HG02763 (cell line): ENCODE measurements around the gene SEC14L2.

Experiments
- ATAC-seq: cut with Tn5 transposase; IDR thresholded peaks from one replicate; pipeline ENCODE4 v1.9.1; 2021; ENCODE audit warnings: mild to moderate bottlenecking, moderate library complexity; ENCODE audit not compliant: unreplicated experiment

The SEC14L2 gene

DNA sequence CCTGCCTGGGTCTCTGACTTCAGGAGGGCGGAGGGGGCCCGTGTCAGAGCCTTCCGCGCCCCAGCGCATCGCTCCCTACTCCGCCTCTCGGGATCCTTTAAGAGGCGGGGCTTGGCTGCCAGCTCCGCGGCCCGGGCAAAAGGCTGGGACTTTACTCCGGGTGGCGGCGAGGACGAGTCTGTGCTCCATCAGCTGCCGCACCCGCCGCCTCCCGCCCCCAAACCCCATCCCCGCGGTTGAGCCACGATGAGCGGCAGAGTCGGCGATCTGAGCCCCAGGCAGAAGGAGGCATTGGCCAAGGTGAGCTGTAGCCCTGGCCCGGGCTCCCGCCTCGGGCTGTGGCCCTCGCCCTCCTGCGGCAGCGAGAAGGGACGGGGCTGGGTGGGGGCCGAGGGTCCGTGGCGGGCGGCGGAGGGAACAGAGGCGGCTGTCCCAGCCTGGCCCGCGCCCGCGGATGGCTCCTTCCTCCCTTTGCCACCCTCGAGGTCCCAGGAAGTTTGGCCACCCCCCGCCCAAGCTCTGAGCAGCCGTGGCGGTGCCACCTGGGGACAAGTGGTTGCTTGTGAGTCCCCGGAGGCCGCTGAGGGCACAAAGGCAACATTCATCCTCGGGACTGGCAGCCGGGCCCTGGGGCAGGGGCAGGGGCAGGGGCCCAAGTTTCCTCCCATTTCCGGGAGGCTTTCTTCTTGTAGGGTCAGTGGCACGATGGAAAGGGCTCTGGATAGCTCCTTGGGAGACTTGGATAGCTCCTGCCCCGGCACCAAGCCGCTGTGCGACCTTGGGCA is at the start of gene SEC14L2:
SEC14L2 (plus strand) TSS at position 148 of the 785 bp plus-strand sequence; CDS start at position 247, 99 bp downstream.
- ATAC-seq, result no peak

GRCh38 chr22:30347255-30347892 is 49.4 kb upstream of the SEC14L2 start:
- ATAC-seq, result no peak

- ATAC-seq, result no peak
Observed at GRCh38 chr22:30348404-30348803, 48.4 kb upstream of the SEC14L2 start.

DNA sequence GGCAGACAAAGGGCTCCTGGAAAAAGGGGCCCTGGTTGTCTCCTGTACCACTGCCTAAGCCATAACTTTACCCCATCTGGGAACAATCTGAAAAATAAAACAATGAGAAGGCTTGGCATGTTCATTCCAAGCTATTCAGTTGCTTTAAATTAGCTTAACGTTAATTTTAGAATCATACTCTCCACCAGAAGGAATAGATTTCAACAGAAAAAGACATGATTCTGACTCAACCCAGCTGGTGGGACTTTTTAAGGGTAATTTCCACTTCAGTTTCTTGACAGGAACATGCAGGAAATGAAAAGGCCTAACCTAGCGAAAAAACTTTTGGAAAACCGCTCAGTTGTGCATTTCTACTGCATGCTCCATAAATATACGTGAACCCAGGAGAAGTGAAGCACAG is 48.0 kb upstream of the SEC14L2 start:
- no peak for ATAC-seq

- ATAC-seq, result no peak
Observed at GRCh38 chr22:30351226-30351625, 45.6 kb upstream of the SEC14L2 start.

DNA sequence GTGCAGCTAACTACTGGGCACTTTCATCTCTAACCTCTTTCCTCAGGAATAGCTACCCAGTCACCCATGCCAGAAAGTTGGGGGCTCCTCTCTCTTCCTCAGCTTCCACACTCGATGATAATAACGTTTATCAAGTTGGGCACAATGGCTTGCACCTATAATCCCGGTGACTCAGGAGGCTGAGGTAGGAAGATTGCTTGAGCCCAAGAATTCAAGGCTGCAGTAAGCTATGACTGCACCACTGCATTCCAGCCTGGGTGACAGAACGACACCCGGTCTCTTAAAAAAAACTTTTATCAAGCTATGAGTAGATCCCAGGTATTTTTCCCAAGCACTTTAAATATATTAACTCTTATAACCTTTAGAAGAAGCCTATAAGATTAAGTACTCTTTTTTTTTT is 42.2 kb upstream of the SEC14L2 start:
- no peak for ATAC-seq

DNA sequence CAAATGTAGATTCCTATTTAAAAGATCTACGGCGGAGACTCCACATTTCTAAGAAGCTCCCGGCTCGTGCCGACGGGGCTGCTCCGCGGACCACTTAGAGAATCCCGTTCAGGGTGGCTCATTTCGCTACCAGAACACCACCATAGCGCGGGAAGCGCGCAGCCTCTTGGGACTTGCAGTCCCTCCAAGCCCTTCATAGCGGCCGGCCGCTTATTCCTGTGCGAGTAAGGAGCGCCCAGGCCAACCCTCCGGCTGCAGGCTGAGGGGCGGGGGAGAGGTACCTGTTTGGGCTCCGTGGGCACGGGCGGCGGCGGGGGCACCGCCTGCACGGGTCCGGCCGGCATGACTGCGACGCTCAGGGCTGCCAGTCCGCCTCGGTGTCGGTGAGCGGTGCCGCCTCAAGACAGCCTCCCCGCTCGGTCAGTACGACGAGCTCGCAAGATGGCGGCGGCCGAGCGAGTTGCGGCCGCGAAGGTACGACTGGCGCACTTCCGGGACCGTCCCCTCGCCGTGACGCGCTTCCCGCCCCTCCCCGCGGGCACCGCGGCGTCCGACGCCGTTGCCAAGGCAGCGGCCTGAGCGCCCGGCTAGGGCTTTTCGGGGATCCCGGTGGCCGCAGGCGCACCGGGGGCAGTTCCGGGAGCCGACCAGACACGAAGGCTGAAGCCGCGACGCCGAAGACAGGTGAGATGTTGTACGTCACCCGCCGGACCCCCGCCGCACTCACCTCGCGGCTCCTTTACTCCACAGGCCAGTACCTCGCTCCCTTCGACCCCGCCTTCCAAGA is 40.2 kb upstream of the SEC14L2 start, which contains the start of the genes CCDC157 and SF3A1:
CCDC157 (plus strand) TSS at position 559 of the 787 bp plus-strand sequence. CDS start 8,994 bp downstream, outside the sequence.
SF3A1 (minus strand) TSS at position 446 of the 787 bp plus-strand sequence; CDS start at position 344, 102 bp downstream.
- peak; percentile 92 for ATAC-seq

DNA sequence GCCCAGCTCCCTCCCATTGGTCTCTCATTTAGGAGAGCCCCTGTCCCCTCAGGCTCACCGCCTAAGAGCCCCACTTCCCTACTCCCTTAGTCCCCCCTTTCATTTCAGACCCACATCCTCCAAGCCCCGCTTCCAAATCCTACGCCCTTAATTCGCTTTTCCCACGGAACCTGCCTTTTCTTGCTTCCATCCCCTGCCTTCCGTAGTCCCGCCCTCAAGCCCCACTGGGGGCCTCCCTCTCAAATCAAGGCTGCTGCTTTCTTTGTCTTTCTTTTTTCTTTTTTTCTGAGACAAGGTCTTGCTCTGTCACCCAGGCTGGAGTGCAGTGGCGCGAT is 39.6 kb upstream of the SEC14L2 start:
- ATAC-seq, result no peak

- ATAC-seq, result no peak
Observed at GRCh38 chr22:30357650-30358215, 39.1 kb upstream of the SEC14L2 start.

GRCh38 chr22:30358541-30358940 is 38.3 kb upstream of the SEC14L2 start:
- no peak for ATAC-seq

DNA sequence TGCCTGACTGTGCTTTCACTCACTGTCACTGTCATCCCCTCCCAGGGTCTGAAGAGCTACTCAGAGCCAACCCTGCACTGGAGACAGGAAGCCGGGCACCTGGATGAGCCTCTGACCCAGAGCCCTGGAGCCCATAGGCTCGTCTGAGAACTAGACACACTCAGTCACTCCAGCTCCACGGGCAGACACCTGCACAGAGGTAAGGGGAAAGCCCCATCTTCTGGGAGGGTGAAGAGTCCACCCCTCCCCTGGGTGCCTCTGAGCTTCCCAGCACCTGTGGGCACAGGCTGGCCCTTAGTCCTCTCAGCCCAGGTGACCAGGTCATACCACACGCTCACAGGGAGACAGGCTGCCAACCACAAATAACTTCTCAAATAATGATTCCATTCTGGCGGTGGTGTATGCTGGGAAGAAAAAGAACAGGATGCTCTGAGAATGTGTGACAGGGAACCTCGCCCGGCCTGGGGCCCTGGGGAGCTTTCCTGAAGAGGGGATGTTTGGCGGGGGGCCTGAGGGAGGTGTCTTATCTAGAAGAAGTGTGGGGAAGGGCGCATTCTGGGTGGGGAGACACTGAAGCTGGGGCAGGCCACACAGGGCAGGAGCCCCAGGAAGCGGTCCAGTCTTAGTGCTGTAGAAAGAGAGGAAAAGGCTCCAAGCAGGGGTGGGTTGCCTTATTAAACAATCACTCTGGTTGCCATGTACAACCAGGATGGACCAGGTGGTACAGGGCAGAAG is 34.7 kb upstream of the SEC14L2 start:
- no peak for ATAC-seq

DNA sequence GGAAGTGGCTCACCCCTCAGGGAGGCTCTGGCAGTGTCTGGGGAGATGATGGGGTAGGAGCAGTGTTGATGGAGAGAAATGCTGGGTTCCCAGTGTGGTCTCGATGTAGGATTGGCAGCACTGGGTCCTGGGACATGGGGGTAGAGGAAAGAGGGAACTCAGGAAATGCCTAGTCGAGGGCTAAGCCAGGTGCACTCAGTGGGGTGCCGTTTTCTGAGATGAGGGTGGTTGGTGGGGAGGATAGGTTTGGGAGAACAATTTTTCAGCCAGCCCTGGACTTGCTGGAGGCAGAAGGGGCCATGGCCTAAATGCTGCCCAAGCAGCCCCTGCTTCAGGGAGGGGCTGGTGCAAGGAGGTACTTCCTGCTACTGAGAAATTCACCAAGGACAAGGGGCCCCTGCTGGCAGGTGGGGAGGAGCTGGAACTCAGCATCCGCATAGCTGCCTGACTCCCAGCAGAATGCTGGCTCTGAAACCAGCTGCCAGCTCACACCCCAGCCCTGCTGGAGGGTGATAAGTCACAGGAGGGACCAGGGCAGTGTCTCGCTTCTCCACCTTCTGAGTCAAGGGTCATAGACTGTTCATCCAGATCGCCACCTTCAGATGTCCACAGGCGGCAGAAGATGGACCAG is 34.1 kb upstream of the SEC14L2 start:
- no peak for ATAC-seq

- no peak for ATAC-seq
Observed at GRCh38 chr22:30365891-30366290, 30.9 kb upstream of the SEC14L2 start.

DNA sequence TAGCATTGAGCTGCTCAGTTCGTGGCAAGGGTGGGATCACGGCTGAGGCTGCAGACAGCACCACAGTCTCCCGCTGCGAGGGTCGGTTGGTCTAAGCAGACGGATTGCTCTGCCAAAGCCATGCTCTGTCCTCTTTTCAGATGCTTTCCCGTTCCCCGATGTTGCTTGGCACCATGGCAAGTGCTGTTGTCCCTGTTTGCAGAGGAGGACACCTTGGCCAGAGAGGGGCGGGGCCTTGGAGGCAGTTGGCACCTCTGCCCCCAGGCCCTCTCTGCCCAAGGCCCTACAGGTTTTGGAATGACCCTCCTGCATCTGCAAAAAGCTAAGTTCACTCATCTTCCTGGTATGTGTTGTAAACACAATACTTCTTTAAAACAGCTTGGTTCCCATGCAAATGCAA is 28.4 kb upstream of the SEC14L2 start:
- no peak for ATAC-seq

- ATAC-seq, result no peak
Observed at GRCh38 chr22:30370641-30371230, 26.1 kb upstream of the SEC14L2 start.

GRCh38 chr22:30371321-30371720 is 25.5 kb upstream of the SEC14L2 start:
- no peak for ATAC-seq

- ATAC-seq, result no peak
Observed at GRCh38 chr22:30371981-30372380, 24.8 kb upstream of the SEC14L2 start.

- no peak for ATAC-seq
Observed at GRCh38 chr22:30372915-30373314, 23.9 kb upstream of the SEC14L2 start.
